Cardiac fibroblast (primary cell): Measurements from ENCODE around the gene RNF225.
A peak's percentile ranks its signal among the peaks of the same experiment; 100 is the strongest.

Source experiments
- DNase-seq, 2 donors: peaks; one replicate each; pipeline versions ENCODE4 v3.0.0 to v3.0.0-alpha.2; 2010; ENCODE audit warnings: low read depth in 2 of 2
- H3K4me3 ChIP-seq, 2 donors: replicated peaks in 1 of 2; 1 replicate in 1 of 2; 2 replicates in 1 of 2; pipeline ENCODE4 v1.5.1; 2011; ENCODE audit warnings: low read depth in 2 of 2, low read length in 2 of 2, mild to moderate bottlenecking in 2 of 2, moderate library complexity in 1 of 2
- CTCF ChIP-seq: IDR thresholded peaks from one replicate; pipeline ENCODE4 v1.5.1; 2011; ENCODE audit warnings: low read depth, mild to moderate bottlenecking, low read length, inconsistent platforms

RNF225 gene

GRCh38 chr19:58385891-58386575, 9.4 kb upstream of the RNF225 start:
- DNase-seq, result no peak
- H3K4me3 ChIP-seq, result peak overlapping the region; percentile 79 to 87
- no peak for TF ChIP-seq CTCF

DNA sequence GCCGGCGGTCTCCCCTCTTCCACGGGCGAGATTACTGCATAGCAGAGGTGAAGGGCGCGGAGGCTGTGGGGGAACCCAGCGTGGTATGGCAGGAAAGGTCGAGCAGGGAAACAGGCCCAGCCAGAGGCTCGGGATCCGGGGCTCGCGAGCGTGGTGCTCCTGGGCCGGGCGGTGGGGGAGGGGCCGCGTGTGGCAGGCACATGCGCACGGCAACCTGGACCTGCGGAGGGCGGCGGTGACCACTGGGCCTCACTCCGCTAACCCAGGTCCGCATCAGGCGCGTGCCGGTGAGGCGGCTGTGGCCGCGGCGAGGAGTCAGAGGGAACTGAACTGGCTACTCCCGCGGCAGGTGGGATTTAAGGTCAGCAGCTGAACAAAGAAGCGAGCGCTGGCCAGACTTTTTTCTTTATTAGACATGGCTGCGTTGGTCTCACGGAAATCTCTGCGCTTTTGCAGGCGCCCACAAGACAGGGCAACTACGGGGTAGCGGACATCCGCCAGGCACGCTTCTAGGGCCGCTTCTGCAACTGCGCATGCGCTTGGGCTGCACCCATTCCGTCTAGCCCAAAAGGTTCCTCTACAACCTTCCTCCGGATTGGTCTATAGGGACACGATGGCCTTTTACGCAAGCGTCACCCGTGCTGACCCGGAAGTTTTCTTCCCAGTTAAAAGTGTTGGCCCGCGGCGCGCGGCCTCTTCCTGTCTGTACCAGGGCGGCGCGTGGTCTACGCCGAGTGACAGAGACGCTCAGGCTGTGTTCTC, 8.7 kb upstream of the RNF225 start, which contains the start of gene RPS5:
RPS5 (plus strand) TSS at position 694 of the 762 bp plus-strand sequence. CDS start 869 bp downstream, outside the sequence.
- DNase-seq, result peak; percentile 99
- peak within 1 kb of the TSS; percentile 79 to 87 for H3K4me3 ChIP-seq
- TF ChIP-seq CTCF, result no peak

DNA sequence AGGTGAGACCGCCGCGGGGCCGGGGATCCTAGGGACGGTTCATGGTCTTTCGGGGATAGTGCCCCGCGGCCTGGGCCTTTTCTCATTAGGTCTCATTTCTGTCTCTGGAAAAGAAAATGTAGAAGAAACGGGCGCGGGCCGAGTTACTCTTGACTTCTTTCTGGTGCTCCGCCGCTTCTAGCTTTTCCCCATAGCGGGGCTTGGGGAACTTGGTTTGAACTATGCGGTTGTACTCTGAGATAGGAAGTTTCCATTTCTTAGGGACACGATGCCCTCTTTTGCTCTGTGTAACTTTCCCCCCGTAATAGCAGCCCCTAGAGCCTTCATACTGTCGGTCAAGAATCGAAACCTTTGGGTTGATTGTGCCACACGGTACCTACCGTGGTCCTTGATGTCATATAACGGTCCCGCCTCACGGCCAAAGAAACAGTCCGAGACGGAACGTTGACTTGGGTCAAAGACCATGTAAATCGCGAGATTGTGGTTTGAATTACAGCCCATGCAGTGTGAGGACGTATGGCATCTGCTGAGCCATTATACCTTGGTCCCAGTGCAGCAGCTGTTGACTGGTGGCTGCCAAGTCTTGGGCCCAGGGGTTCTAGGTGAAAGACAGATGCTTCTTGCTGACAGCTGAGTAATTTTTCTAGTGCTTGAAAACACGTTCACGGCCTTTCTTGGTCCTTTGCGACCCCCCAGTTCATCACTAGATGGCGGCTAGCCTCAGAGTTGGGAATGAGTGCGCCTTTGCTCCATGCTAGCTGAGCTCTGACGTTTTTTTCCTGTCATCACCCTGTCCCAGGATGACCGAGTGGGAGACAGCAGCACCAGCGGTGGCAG, 7.9 kb upstream of the RNF225 start:
- H3K4me3 ChIP-seq, result peak overlapping the region; percentile 79 to 87
- no peak for DNase-seq
- TF ChIP-seq CTCF, result no peak

- H3K4me3 ChIP-seq, result peak overlapping the region; percentile 79 to 87
- no peak for TF ChIP-seq CTCF
- DNase-seq, result no peak
Observed at GRCh38 chr19:58388175-58388526, 7.3 kb upstream of the RNF225 start.

DNA sequence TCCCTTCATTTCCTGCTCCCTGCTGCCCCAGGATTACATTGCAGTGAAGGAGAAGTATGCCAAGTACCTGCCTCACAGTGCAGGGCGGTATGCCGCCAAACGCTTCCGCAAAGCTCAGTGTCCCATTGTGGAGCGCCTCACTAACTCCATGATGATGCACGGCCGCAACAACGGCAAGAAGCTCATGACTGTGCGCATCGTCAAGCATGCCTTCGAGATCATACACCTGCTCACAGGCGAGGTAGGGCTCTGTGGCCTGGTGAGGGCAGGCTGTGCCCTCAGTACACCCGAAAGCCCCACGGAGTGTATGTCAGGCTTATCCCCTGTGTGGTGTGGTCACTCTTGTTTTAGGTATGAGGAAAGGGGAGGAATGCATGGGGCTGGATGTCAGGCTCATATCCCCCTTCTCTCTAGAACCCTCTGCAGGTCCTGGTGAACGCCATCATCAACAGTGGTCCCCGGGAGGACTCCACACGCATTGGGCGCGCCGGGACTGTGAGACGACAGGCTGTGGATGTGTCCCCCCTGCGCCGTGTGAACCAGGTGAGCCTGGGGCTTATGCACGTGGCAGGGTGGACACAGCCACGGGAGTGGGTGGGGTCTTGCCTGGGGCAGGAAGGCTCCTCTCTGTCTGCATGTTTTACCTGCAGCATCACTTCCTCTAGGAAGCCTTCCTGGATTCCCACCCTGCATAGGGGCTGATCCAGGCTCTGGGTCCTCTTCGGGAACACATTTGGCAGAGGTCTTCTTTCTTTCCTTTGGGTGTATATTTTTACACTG, 2.3 kb upstream of the RNF225 start:
- no peak for TF ChIP-seq CTCF
- no peak for DNase-seq
- no peak overlapping the region for H3K4me3 ChIP-seq

- H3K4me3 ChIP-seq, result no peak overlapping the region
- no peak for DNase-seq
- TF ChIP-seq CTCF, result no peak
Observed at GRCh38 chr19:58393725-58394033, 1.8 kb upstream of the RNF225 start.
